Measurements from ENCODE around the gene RAB39B.
A peak's percentile ranks its signal among the peaks of the same experiment; 100 is the strongest.

GRCh38 chrX:155216179-155216939 lies 47.9 kb downstream of the RAB39B start, which contains the start of gene VBP1:
- TF ChIP-seq CTCF (conservative IDR thresholded peaks at IDR 0.05; ENCODE audit: low read depth, low read length) (peak; percentile 59), EZH2phosphoT487 (IDR thresholded peaks at IDR 0.05; ENCODE audit: borderline replicate concordance, low read length) (no peak)

Measured in PC-3 (cell line).